Measurements from ENCODE around the gene SH3TC1. TPM values are rescaled to one million over a fixed set of nuclear protein-coding genes. Genes with fewer than 3 reads are reported as not detected.

The SH3TC1 gene
- total and polyA plus RNA-seq, 10 of the 15 experiments (the other 5 are each of a cell fraction or from before 2014, with no cell fraction given), result 0.19 to 47.0 (median 18.4) TPM

GRCh38 chr4:8177956-8178355, 21.1 kb upstream of the SH3TC1 start:
- in situ Hi-C loops (cut with MboI), result no loop called here
- intact Hi-C loops (cut with micrococcal nuclease; ENCODE audit: unreplicated experiment), result loop anchor here (1.0 to 5.0 kb wide), 3 partner anchors 14 to 376 kb away; no protein-coding TSS in a partner anchor
- H4K20me1 ChIP-seq (ENCODE audit: control insufficient read depth, insufficient read depth), result no peaks in the 10 kb centered on the region

More at GRCh38 chr4:8177956-8178355, 21.1 kb upstream of the SH3TC1 start:
- ATAC-seq, result no peak
- ChIA-PET SMC1A (ENCODE audit: uncharacterized antibody, unreplicated experiment) (interaction anchor here (1.3 to 2.7 kb wide), 6 partner anchors 15 to 230 kb away, joined by 3 to 37 read pairs (median 14); partner anchors contain the start of gene SH3TC1), POLR2A (no interaction called here), RAD21 (ENCODE audit: unreplicated experiment) (interaction anchor here (1.7 to 4.6 kb wide), 3 partner anchors 15 to 225 kb away, joined by 8 to 76 read pairs (median 10); no protein-coding TSS in a partner anchor), CTCF (interaction anchor here (0.6 to 5.0 kb wide), 5 partner anchors 10 to 24 kb away, joined by 3 to 96 read pairs (median 29); partner anchors contain the start of genes ABLIM2 and SH3TC1)
- DNase-seq (ENCODE audit: low read depth, low spot score), result no peak
- 61% methylated on average over 8 of the region's 11 CpGs for WGBS (ENCODE audit: insufficient coverage, insufficient replicate concordance, low lambda C conversion rate, missing lambda C conversion rate)
- Histone ChIP-seq H2AFZ (ENCODE audit: control insufficient read depth, low read depth, low read length) (no peak overlapping the region), H3K9ac (ENCODE audit: control insufficient read depth, insufficient read depth, low read length) (no peak overlapping the region), H3K36me3 (ENCODE audit: control insufficient read depth in 2 of 2, insufficient read depth in 2 of 2, low read length in 1 of 2) (no peaks in the 10 kb centered on the region), H3K9me3 (replicated peaks; ENCODE audit: control insufficient read depth, insufficient read depth, low read length) (peaks cover 6% of the 10 kb centered on the region; the same call in 2 of the 3 replicates), H3K27ac (ENCODE audit: control insufficient read depth, insufficient read depth) (no peak overlapping the region), H3K27me3 (replicated peaks in 1 of 2; ENCODE audit: control insufficient read depth in 2 of 2, insufficient read depth in 2 of 2, low read length in 1 of 2) (no peaks in the 10 kb centered on the region), H3K4me1 (ENCODE audit: control insufficient read depth, insufficient read depth, low read length) (peaks cover 8% of the 10 kb centered on the region), H3K4me2 (ENCODE audit: control insufficient read depth, insufficient read depth) (no peak overlapping the region), H3K4me3 (no peak overlapping the region), H3K79me2 (ENCODE audit: control insufficient read depth, insufficient read depth, low read length) (no peaks in the 10 kb centered on the region)
- FAIRE-seq, result no peak
- TF ChIP-seq IRF3 (IDR thresholded peaks at IDR 0.05) (no peak), RFX5 (IDR thresholded peaks at IDR 0.05; ENCODE audit: low read depth, low read length) (no peak), NFIC (IDR thresholded peaks at IDR 0.05; ENCODE audit: low read depth, low read length) (no peak), ZSCAN29 (IDR thresholded peaks at IDR 0.05) (no peak), RAD21 (IDR thresholded peaks at IDR 0.05; ENCODE audit: insufficient read depth, low read depth, low read length) (no peak), DPF2 (IDR thresholded peaks at IDR 0.05) (no peak), KAT2A (conservative IDR thresholded peaks at IDR 0.05; ENCODE audit: control insufficient read depth, low read depth, low read length) (no peak), POLR2A (IDR thresholded peaks at IDR 0.05; ENCODE audit: low read depth, low read length) (no peak), ATF7 (IDR thresholded peaks at IDR 0.05; ENCODE audit: low read depth) (no peak), HCFC1 (IDR thresholded peaks at IDR 0.05; ENCODE audit: low read length) (no peak), PRDM15 (CRISPR knock-in tag; IDR thresholded peaks at IDR 0.05) (no peak), FOXK2 (IDR thresholded peaks at IDR 0.05) (no peak)
- no TSS peak for BruUV-seq (replicated peaks)

All from GM12878 (cell line).